RWPE2 (cell line): ENCODE results near the gene PDE4D.
"Not testable (repeated sequence)": the region's sequence is repeated elsewhere in the genome, so short reads cannot be mapped to it uniquely, and the experiment has no call there.

Experiments
- ATAC-seq: fragments of 200-7000 bp; cut with Tn5 transposase; 3 replicates; pipeline ENCODE4 v1.9.1; 2021; ENCODE audit warnings: low read depth
- DNase-seq: peaks from one replicate; pipeline ENCODE4 v3.0.0-alpha.2; 2020; ENCODE audit warnings: low spot score
- H3K27ac ChIP-seq: fragments of 450-650 bp; 2 replicates; pipeline ENCODE4 v1.5.1; 2017; ENCODE audit warnings: mild to moderate bottlenecking; ENCODE audit not compliant: poor library complexity, severe bottlenecking
- H3K27me3 ChIP-seq: fragments of 250-450 bp; sonication (Bioruptor Pico); 2 replicates; pipeline ENCODE4 v1.5.1; 2021; ENCODE audit warnings: mild to moderate bottlenecking, moderate library complexity; ENCODE audit not compliant: insufficient read depth, poor library complexity, severe bottlenecking
- H3K36me3 ChIP-seq: fragments of 250-450 bp; sonication (Bioruptor Pico); 2 replicates; pipeline ENCODE4 v1.5.1; 2020; ENCODE audit warnings: low read depth, mild to moderate bottlenecking, moderate library complexity
- H3K4me1 ChIP-seq: fragments of 250-450 bp; sonication (Bioruptor Pico); 2 replicates; pipeline ENCODE4 v1.5.1; 2021; ENCODE audit warnings: mild to moderate bottlenecking, moderate library complexity; ENCODE audit not compliant: insufficient read depth, poor library complexity, severe bottlenecking
- H3K4me3 ChIP-seq: fragments of 250-450 bp; sonication (Bioruptor Pico); 2 replicates; pipeline ENCODE4 v1.5.1; 2021; ENCODE audit warnings: mild to moderate bottlenecking, moderate library complexity; ENCODE audit not compliant: severe bottlenecking
- H3K9me3 ChIP-seq: fragments of 250-450 bp; sonication (Bioruptor Pico); 2 replicates; pipeline ENCODE4 v1.5.1; 2021; ENCODE audit warnings: mild to moderate bottlenecking, moderate library complexity; ENCODE audit not compliant: severe bottlenecking
- TF ChIP-seq, protein P1 (sequence below): fragments of 450-650 bp; IDR thresholded peaks from one replicate; pipeline ENCODE4 v1.5.1; 2017; ENCODE audit warnings: mild to moderate bottlenecking, moderate library complexity; ENCODE audit not compliant: poor library complexity, severe bottlenecking

PDE4D gene

DNA sequence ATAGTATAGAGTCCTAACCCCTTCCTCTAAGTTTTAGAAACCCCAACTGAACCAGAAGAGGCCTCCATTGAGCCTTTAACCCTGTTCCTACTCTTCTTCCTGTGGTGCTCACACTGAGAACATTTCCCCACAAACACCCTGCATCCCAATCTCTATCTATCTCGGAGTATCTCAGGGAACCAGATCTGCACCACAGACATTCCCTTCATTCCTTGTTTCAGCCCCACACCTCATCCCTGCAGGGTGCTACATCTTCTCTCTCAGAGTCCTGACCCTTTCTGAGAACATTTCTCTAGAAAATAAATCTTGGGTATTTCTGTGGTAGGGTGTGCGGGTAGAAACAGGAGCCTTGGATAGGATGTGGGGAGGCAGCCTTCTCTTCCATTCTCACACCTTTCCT is 507.8 kb downstream of the PDE4D start:
- Histone ChIP-seq H3K36me3 (no peaks in the 10 kb centered on the region), H3K27ac (no peak overlapping the region), H3K9me3 (no peaks in the 10 kb centered on the region), H3K27me3 (peaks cover 4% of the 10 kb centered on the region), H3K4me3 (no peak overlapping the region), H3K4me1 (no peaks in the 10 kb centered on the region)
- TF ChIP-seq, protein P1, sequence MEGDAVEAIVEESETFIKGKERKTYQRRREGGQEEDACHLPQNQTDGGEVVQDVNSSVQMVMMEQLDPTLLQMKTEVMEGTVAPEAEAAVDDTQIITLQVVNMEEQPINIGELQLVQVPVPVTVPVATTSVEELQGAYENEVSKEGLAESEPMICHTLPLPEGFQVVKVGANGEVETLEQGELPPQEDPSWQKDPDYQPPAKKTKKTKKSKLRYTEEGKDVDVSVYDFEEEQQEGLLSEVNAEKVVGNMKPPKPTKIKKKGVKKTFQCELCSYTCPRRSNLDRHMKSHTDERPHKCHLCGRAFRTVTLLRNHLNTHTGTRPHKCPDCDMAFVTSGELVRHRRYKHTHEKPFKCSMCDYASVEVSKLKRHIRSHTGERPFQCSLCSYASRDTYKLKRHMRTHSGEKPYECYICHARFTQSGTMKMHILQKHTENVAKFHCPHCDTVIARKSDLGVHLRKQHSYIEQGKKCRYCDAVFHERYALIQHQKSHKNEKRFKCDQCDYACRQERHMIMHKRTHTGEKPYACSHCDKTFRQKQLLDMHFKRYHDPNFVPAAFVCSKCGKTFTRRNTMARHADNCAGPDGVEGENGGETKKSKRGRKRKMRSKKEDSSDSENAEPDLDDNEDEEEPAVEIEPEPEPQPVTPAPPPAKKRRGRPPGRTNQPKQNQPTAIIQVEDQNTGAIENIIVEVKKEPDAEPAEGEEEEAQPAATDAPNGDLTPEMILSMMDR = no peak
- ATAC-seq = no peak
- no peak for DNase-seq

DNA sequence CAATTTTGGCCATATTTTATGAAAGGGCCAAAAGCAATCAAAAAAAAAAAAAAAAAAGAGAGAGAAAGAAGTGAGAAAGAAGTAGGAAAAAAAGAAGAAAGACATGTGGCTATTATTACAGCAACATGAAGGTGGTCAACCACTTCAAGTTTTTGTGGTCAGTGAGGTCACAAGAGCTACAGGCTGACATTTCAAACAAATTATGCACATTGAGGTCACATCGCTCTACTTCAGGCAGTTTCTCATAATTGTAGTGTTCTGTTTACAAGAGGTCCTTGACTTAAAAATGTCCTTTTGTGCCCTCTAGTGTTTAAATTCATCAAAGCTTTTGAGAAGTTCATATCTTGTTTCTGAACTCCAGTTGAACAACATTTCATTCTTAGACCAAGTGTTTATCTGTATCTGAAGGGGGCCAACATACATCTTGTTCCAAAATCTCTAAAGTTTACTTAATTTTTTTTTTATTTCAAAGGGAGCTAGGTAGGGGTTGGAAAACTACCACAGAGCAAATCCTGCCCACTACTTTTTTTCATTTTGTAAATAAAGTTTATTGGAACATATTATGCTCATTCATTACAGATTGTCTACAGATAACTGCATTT is 513.1 kb downstream of the PDE4D start:
- no peaks in the 10 kb centered on the region for H3K9me3 ChIP-seq
- no peak overlapping the region for H3K27ac ChIP-seq
- H3K4me1 ChIP-seq = no peaks in the 10 kb centered on the region
- no peak for DNase-seq
- H3K36me3 ChIP-seq = no peaks in the 10 kb centered on the region
- no peak overlapping the region for H3K4me3 ChIP-seq
- ATAC-seq = peak; percentile 68
- TF ChIP-seq, protein P1 = peak; percentile 87
- H3K27me3 ChIP-seq = no peaks in the 10 kb centered on the region

DNA sequence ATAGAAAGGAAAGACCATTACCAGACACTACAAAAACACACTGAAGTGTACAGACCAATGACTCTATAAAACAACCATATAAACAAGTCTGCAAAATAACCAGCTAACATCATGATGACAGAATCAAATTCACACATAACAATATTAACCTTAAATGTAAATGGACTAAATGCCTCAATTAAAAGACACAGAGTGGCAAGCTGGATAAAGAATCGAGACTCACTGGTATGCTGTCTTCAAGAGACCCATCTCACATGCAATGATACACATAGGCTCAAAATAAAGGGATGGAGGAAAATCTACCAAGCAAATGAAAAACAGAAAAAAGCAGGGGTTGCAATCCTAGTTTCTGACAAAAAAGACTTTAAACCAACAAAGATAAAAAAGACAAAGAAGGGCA is 519.5 kb downstream of the PDE4D start:
- H3K27me3 ChIP-seq, ATAC-seq, H3K4me3 ChIP-seq, H3K4me1 ChIP-seq, H3K36me3 ChIP-seq, DNase-seq, H3K27ac ChIP-seq, H3K9me3 ChIP-seq: not testable (repeated sequence)

DNA sequence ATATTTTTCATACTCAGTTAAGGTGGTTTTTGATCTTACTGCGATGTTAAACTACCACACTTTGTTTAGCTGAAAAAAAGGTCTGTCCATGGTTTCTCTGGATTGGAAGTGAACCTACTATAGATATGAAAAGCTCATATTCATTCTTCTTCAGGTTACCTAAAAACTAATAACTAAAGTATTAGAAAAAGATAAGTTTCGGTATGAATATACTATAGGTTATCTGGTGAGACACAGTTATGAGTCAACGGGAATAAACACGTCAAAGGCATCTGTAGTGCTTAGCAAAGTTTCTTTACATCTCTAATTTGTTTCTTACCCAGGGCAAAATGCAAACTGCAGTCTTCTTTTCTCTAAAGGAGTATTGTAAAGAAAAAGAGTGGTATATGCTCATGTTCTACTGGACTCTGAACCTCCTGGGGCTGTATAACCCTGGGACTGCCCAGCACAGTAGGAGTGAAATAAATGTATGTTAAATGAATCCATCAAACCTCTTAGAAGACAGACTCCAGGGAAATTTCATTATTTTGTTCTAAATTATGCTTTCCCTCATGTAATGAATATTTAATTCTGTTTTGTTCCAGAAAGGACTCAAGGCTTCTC is 521.9 kb downstream of the PDE4D start:
- DNase-seq = no peak
- H3K27ac ChIP-seq = no peak overlapping the region
- no peak overlapping the region for H3K4me3 ChIP-seq
- H3K9me3 ChIP-seq = no peaks in the 10 kb centered on the region
- TF ChIP-seq, protein P1 = no peak
- no peaks in the 10 kb centered on the region for H3K36me3 ChIP-seq
- no peak for ATAC-seq
- no peaks in the 10 kb centered on the region for H3K27me3 ChIP-seq
- no peaks in the 10 kb centered on the region for H3K4me1 ChIP-seq

DNA sequence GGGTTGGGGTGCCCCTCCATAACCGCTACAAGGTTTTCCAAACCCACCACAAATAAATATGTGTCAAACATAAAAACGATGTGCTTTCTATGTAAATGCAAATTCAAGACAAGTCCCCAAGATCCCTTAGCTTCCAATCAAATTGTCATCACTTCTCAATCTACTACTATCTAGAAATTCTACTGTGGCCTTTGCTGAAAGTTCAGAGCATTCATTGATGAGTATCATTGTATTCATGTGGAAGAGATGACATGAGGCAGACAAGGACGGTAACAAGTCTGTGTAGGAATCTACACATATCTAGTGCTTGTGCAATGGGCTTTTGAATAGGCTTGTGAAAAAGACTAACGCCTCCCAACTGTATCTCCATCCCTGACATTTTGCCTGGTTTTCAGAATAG is 524.6 kb downstream of the PDE4D start:
- TF ChIP-seq, protein P1 = no peak
- DNase-seq = no peak
- no peaks in the 10 kb centered on the region for H3K4me1 ChIP-seq
- no peaks in the 10 kb centered on the region for H3K9me3 ChIP-seq
- no peaks in the 10 kb centered on the region for H3K36me3 ChIP-seq
- H3K27ac ChIP-seq = no peak overlapping the region
- ATAC-seq = no peak
- no peaks in the 10 kb centered on the region for H3K27me3 ChIP-seq
- H3K4me3 ChIP-seq = no peak overlapping the region
